Osteoblast (primary cell): Measurements from ENCODE around the gene SND1. TPM values are rescaled to one million over a fixed set of nuclear protein-coding genes. Genes with fewer than 3 reads are reported as not detected.

Experiments
- DNase-seq: peaks from one replicate; pipeline ENCODE4 v3.0.0; 2011; ENCODE audit warnings: low spot score, mixed read lengths; ENCODE audit not compliant: insufficient read length; ENCODE audit errors: missing footprints
- H2AFZ ChIP-seq: 2 replicates; pipeline ENCODE4 v1.6.0; 2011; ENCODE audit warnings: mild to moderate bottlenecking, low read length
- H3K27ac ChIP-seq: 2 replicates; pipeline ENCODE4 v1.5.1; 2011; ENCODE audit warnings: mild to moderate bottlenecking, low read depth, low read length, moderate library complexity
- H3K27me3 ChIP-seq: 2 replicates; pipeline ENCODE4 v1.6.0; 2012; ENCODE audit warnings: mild to moderate bottlenecking, control low read depth, inconsistent platforms, low read length, moderate library complexity; ENCODE audit not compliant: insufficient read depth
- H3K36me3 ChIP-seq: 2 replicates; pipeline ENCODE4 v1.5.1; 2011; ENCODE audit warnings: mild to moderate bottlenecking, low read length, control low read depth, moderate library complexity; ENCODE audit not compliant: insufficient read depth
- H3K4me1 ChIP-seq: 2 replicates; pipeline ENCODE4 v1.5.1; 2011; ENCODE audit warnings: mild to moderate bottlenecking, low read length, control low read depth, moderate library complexity; ENCODE audit not compliant: insufficient read depth
- H3K4me2 ChIP-seq: 2 replicates; pipeline ENCODE4 v1.6.0; 2011; ENCODE audit warnings: mild to moderate bottlenecking, low read length; ENCODE audit not compliant: insufficient read depth
- H3K4me3 ChIP-seq: fragments of 200-600 bp; sonication (generic); 3 replicates; pipeline ENCODE4 v1.5.1; 2012; ENCODE audit warnings: mild to moderate bottlenecking, low read length, inconsistent platforms; ENCODE audit not compliant: insufficient read depth
- H3K79me2 ChIP-seq: 2 replicates; pipeline ENCODE4 v1.6.0; 2012; ENCODE audit warnings: mild to moderate bottlenecking, low read length, control low read depth, inconsistent platforms; ENCODE audit not compliant: insufficient read depth
- H3K9me3 ChIP-seq: 2 replicates; pipeline ENCODE4 v1.5.1; 2011; ENCODE audit warnings: low read depth, low read length, control low read depth
- H4K20me1 ChIP-seq: 2 replicates; pipeline ENCODE4 v1.6.0; 2012; ENCODE audit warnings: mild to moderate bottlenecking, low read length, control low read depth; ENCODE audit not compliant: insufficient read depth
- total RNA-seq: library from RNA; depleted of rRNA; stranded (reverse); fragments of >200 nt; gene quantifications from 2 replicates; pipeline ENCODE4 v1.2.3, GENCODE V29; 2012
- TF ChIP-seq, protein P1 (sequence below): IDR thresholded peaks from 2 replicates; pipeline ENCODE4 v1.5.1; 2011; ENCODE audit warnings: mild to moderate bottlenecking, low read depth, low read length, moderate library complexity; ENCODE audit errors: extremely low read depth

SND1 gene
- total RNA-seq, 1 donor, result 257 TPM

- no peaks in the 10 kb centered on the region for H3K27me3 ChIP-seq
- DNase-seq, result no peak
- peaks cover 25% of the 10 kb centered on the region for H3K4me1 ChIP-seq
- H3K27ac ChIP-seq, result no peak overlapping the region
- H4K20me1 ChIP-seq, result peaks cover 60% of the 10 kb centered on the region
- H3K79me2 ChIP-seq, result peaks cover 65% of the 10 kb centered on the region
- H2AFZ ChIP-seq, result no peak overlapping the region
- TF ChIP-seq, protein P1, sequence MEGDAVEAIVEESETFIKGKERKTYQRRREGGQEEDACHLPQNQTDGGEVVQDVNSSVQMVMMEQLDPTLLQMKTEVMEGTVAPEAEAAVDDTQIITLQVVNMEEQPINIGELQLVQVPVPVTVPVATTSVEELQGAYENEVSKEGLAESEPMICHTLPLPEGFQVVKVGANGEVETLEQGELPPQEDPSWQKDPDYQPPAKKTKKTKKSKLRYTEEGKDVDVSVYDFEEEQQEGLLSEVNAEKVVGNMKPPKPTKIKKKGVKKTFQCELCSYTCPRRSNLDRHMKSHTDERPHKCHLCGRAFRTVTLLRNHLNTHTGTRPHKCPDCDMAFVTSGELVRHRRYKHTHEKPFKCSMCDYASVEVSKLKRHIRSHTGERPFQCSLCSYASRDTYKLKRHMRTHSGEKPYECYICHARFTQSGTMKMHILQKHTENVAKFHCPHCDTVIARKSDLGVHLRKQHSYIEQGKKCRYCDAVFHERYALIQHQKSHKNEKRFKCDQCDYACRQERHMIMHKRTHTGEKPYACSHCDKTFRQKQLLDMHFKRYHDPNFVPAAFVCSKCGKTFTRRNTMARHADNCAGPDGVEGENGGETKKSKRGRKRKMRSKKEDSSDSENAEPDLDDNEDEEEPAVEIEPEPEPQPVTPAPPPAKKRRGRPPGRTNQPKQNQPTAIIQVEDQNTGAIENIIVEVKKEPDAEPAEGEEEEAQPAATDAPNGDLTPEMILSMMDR, result no peak
- H3K9me3 ChIP-seq, result no peaks in the 10 kb centered on the region
- H3K4me3 ChIP-seq, result no peak overlapping the region
- no peak overlapping the region for H3K4me2 ChIP-seq
- H3K36me3 ChIP-seq, result no peaks in the 10 kb centered on the region
These were observed 247.4 kb downstream of the SND1 start for GRCh38 chr7:127899411-127899810.

DNA sequence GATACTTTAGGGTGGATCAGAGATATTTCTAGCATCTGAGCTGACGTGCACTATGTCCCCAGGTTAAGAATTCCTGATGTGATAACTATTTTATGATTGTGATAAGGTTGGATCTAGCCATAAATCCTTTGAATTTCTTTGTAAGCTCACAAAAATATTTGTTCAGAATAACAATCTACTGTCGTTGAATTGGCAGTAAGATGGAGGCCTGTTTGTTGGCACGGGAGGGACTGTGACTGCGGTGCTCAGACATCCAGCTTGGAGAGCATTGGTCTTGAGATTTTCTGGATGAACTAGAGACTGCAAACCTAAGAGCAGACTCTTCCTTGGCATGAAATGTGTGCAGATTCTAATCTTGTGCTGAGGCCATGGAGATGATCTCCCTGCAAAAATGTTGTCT, 248.1 kb downstream of the SND1 start:
- Histone ChIP-seq H3K27ac (no peak overlapping the region), H4K20me1 (peaks cover 60% of the 10 kb centered on the region), H3K36me3 (no peaks in the 10 kb centered on the region), H3K4me3 (no peak overlapping the region), H3K9me3 (no peaks in the 10 kb centered on the region), H3K79me2 (peaks cover 68% of the 10 kb centered on the region), H2AFZ (no peak overlapping the region), H3K27me3 (no peaks in the 10 kb centered on the region), H3K4me1 (peaks cover 33% of the 10 kb centered on the region), H3K4me2 (no peak overlapping the region)
- DNase-seq, result no peak
- TF ChIP-seq, protein P1, result no peak

- H3K4me2 ChIP-seq, result no peak overlapping the region
- peaks cover 67% of the 10 kb centered on the region for H4K20me1 ChIP-seq
- peaks cover 68% of the 10 kb centered on the region for H3K79me2 ChIP-seq
- no peaks in the 10 kb centered on the region for H3K9me3 ChIP-seq
- H3K27ac ChIP-seq, result no peak overlapping the region
- H3K4me1 ChIP-seq, result peaks cover 41% of the 10 kb centered on the region
- DNase-seq, result no peak
- H3K27me3 ChIP-seq, result no peaks in the 10 kb centered on the region
- H3K36me3 ChIP-seq, result no peaks in the 10 kb centered on the region
- H3K4me3 ChIP-seq, result no peak overlapping the region
- no peak overlapping the region for H2AFZ ChIP-seq
- TF ChIP-seq, protein P1, result no peak
These were observed 249.0 kb downstream of the SND1 start for GRCh38 chr7:127900732-127901685.
